Measurements from ENCODE around the gene MFSD11. TPM values are rescaled to one million over a fixed set of nuclear protein-coding genes. Genes with fewer than 3 reads are reported as not detected.

The MFSD11 gene
- total RNA-seq, 1 experiment from 2014 or later: 24.9 TPM

GRCh38 chr17:76725580-76726230 is 12.2 kb upstream of the MFSD11 start:
- intact Hi-C loops (cut with micrococcal nuclease): loop anchor here (2.0 kb wide), 2 partner anchors 331 to 341 kb away; no protein-coding TSS in a partner anchor

More at GRCh38 chr17:76725580-76726230, 12.2 kb upstream of the MFSD11 start:
- Histone ChIP-seq H4K20me1 (ENCODE audit: insufficient read depth) (peaks cover 7% of the 10 kb centered on the region; the same call in 1 of the 2 replicates), H3K9me3 (ENCODE audit: control insufficient read depth in 1 of 2, insufficient read depth in 1 of 2, low read depth in 1 of 2, low read length in 2 of 2) (no peaks in the 10 kb centered on the region), H3K9ac (ENCODE audit: low read length) (peak overlapping the region; percentile 99), H3K9me2 (ENCODE audit: insufficient read depth) (no peaks in the 10 kb centered on the region), H3K36me3 (ENCODE audit: control insufficient read depth in 1 of 2, insufficient read depth in 2 of 2, low read length in 2 of 2) (peaks cover 39 to 50% of the 10 kb centered on the region in 2 experiments), H3K4me1 (ENCODE audit: control insufficient read depth in 1 of 2, insufficient read depth in 2 of 2, low read length in 2 of 2) (peaks cover 13 to 21% of the 10 kb centered on the region in 2 experiments), H3K4me3 (replicated peaks in 1 of 2; ENCODE audit: low read depth in 1 of 2, low read length in 2 of 2) (peak overlapping the region; percentile 97), H3K4me2 (ENCODE audit: low read length) (peak overlapping the region; percentile 93), H3K79me2 (ENCODE audit: insufficient read depth, low read length) (peaks cover 94% of the 10 kb centered on the region), H3K27ac (ENCODE audit: low read depth, low read length) (peak overlapping the region; percentile 99), H2AFZ (ENCODE audit: low read depth, low read length, poor library complexity, severe bottlenecking) (no peak overlapping the region), H3K27me3 (ENCODE audit: insufficient read depth, low read length) (no peaks in the 10 kb centered on the region)
- TF ChIP-seq FOSL1 (IDR thresholded peaks at IDR 0.05; ENCODE audit: low read depth): no peak
- no peak for TF ChIP-seq YY1 (IDR thresholded peaks at IDR 0.05; ENCODE audit: extremely low read depth, insufficient replicate concordance, low read depth, low read length)
- TF ChIP-seq TCF7L2 (IDR thresholded peaks at IDR 0.05; ENCODE audit: borderline replicate concordance, extremely low read depth, insufficient read depth, insufficient read length): no peak
- TF ChIP-seq REST (IDR thresholded peaks at IDR 0.05; ENCODE audit: low read depth): no peak
- no peak for TF ChIP-seq ELF1 (IDR thresholded peaks at IDR 0.05; ENCODE audit: borderline replicate concordance, low read depth)
- TF ChIP-seq ATF3 (IDR thresholded peaks at IDR 0.05): no peak
- peak; percentile 67 for TF ChIP-seq MAX (IDR thresholded peaks at IDR 0.05)
- TF ChIP-seq EGR1 (IDR thresholded peaks at IDR 0.05; ENCODE audit: low read depth): no peak
- TF ChIP-seq EZH2phosphoT487 (IDR thresholded peaks at IDR 0.05; ENCODE audit: borderline replicate concordance): no peak
- TF ChIP-seq SRF (IDR thresholded peaks at IDR 0.05; ENCODE audit: low read depth): 0 out of 2 replicates have a peak, but pooled peaks have one; percentile 26
- no peak; the same call in 1 of the 2 replicates for TF ChIP-seq ZFX (IDR thresholded peaks at IDR 0.05)
- TF ChIP-seq JUND (IDR thresholded peaks at IDR 0.05): peak; percentile 18; the same call in 1 of the 2 replicates
- no peak for TF ChIP-seq RAD21 (IDR thresholded peaks at IDR 0.05; ENCODE audit: low read depth)
- TF ChIP-seq ZNF274 (IDR thresholded peaks at IDR 0.05; ENCODE audit: low read depth, low read length): no peak
- TF ChIP-seq POLR2AphosphoS5 (IDR thresholded peaks at IDR 0.05; ENCODE audit: low read depth, low read length): no peak
- no peak for TF ChIP-seq SIN3A (IDR thresholded peaks at IDR 0.05; ENCODE audit: low read depth)
- TF ChIP-seq CEBPB (IDR thresholded peaks at IDR 0.05; ENCODE audit: low read depth): no peak
- no peak for TF ChIP-seq SP1 (IDR thresholded peaks at IDR 0.05; ENCODE audit: low read depth)
- TF ChIP-seq CBX3 (IDR thresholded peaks at IDR 0.05; ENCODE audit: low read depth): no peak
- POLR2A ChIA-PET: interaction anchor here (1.5 to 2.9 kb wide), 2 partner anchors 8 to 11 kb away, joined by 8 to 27 read pairs; partner anchors contain the start of genes MFSD11 and SRSF2
- no TSS peak for BruUV-seq (replicated peaks)
- DNase-seq (ENCODE audit: low read depth, low spot score) (no peak), ATAC-seq (peak; percentile 52)
- RAD21 ChIA-PET (ENCODE audit: low non-redundant PET in 1 of 2, low total read pairs in 2 of 2, uncharacterized antibody in 2 of 2, unreplicated experiment in 2 of 2): no interaction called here
- CTCF ChIA-PET: interaction anchor here (0.9 kb wide), 1 partner anchor 202 kb away, joined by 3 read pairs; no protein-coding TSS in a partner anchor

Data from HCT116 (cell line).